ENCODE data around the gene ATP2B2. TPM values are rescaled to one million over a fixed set of nuclear protein-coding genes. Genes with fewer than 3 reads are reported as not detected.

ATP2B2 gene
- total and polyA plus RNA-seq, 9 of the 15 experiments (the other 6 are each of a cell fraction or from before 2014, with no cell fraction given): 0.06 TPM; not detected in 8

- TF ChIP-seq PTBP1 (IDR thresholded peaks at IDR 0.05; ENCODE audit: low read depth, low read length): no peak
- TF ChIP-seq, protein P1, sequence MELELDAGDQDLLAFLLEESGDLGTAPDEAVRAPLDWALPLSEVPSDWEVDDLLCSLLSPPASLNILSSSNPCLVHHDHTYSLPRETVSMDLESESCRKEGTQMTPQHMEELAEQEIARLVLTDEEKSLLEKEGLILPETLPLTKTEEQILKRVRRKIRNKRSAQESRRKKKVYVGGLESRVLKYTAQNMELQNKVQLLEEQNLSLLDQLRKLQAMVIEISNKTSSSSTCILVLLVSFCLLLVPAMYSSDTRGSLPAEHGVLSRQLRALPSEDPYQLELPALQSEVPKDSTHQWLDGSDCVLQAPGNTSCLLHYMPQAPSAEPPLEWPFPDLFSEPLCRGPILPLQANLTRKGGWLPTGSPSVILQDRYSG (tag; conservative IDR thresholded peaks at IDR 0.05; ENCODE audit: low read depth): no peak
- no peak for TF ChIP-seq ZBTB1 (CRISPR knock-in tag; IDR thresholded peaks at IDR 0.05; ENCODE audit: borderline replicate concordance, low read depth)
Observed at GRCh38 chr3:10532939-10533736, 27.8 kb upstream of the ATP2B2 start (continued).

DNA sequence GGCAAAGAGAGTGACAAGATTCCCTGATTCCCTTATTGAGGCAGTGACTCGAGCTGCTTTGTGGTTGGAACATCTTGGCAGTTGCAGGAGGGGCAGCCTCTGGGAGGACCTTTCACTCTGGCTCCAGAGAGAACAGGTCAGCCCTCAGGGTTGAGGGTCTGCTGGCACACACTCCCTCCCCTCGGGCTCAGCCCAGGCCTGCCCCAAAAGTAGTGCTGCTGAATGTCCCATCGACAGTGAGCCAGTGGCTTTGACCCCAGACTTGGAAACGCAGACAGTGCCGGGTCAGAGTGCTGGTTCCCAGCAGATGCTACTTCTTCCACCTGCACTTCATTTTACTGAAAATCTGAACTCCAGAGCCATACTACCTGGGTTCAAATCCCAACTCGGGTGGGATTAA is 25.6 kb upstream of the ATP2B2 start:
- CTCF ChIA-PET (ENCODE audit: low intra/inter-chr PET ratio): no interaction called here
- BruUV-seq (replicated peaks): no TSS peak
- no peaks in the 10 kb centered on the region for H3K36me3 ChIP-seq (ENCODE audit: control insufficient read depth, insufficient read depth, low read length)
- ATAC-seq (no peak), FAIRE-seq (no peak), DNase-seq (ENCODE audit: extremely low read depth in 1 of 4, low spot score in 3 of 4) (no peak)
- H3K4me2 ChIP-seq (ENCODE audit: insufficient read depth, low read length): no peak overlapping the region
- POLR2A ChIA-PET: no interaction called here
- H3K27me3 ChIP-seq (ENCODE audit: control insufficient read depth in 2 of 2, insufficient read depth in 2 of 2, low read length in 2 of 2): peaks cover 14 to 52% of the 10 kb centered on the region in 2 experiments
- H3K9me1 ChIP-seq (ENCODE audit: control insufficient read depth, insufficient read depth, low read length): no peaks in the 10 kb centered on the region
- 0% methylated on average over 6 of the region's 6 CpGs for WGBS (ENCODE audit: insufficient coverage, low coverage, missing lambda C conversion rate)
- H3K9me3 ChIP-seq (replicated peaks; ENCODE audit: control insufficient read depth, insufficient read depth, low read depth, low read length): no peaks in the 10 kb centered on the region
- peaks cover 6% of the 10 kb centered on the region; the same call in 1 of the 2 replicates for H4K20me1 ChIP-seq (replicated peaks; ENCODE audit: control insufficient read depth, insufficient read depth, low read length)
- TF ChIP-seq FIP1L1 (IDR thresholded peaks at IDR 0.05; ENCODE audit: low read depth, low read length, poor library complexity, severe bottlenecking) (no peak), GABPA (tag; conservative IDR thresholded peaks at IDR 0.05; ENCODE audit: low read depth) (no peak), CBX5 (IDR thresholded peaks at IDR 0.05; ENCODE audit: borderline replicate concordance, low read depth) (no peak)
- no peak overlapping the region for H3K9ac ChIP-seq (ENCODE audit: insufficient read depth in 1 of 2, low read depth in 2 of 2, low read length in 2 of 2)
- intact Hi-C loops (cut with micrococcal nuclease) (no loop called here), in situ Hi-C loops (cut with MboI) (no loop called here)
- H3K4me1 ChIP-seq (replicated peaks in 1 of 2; ENCODE audit: control insufficient read depth in 2 of 2, insufficient read depth in 2 of 2, low read length in 2 of 2): 0 out of 5 replicates have a peak, but pooled peaks cover 0 to 4% of the 10 kb centered on the region in 2 experiments
- H3K79me2 ChIP-seq (ENCODE audit: control insufficient read depth, insufficient read depth, low read length): no peaks in the 10 kb centered on the region
- H2AFZ ChIP-seq (ENCODE audit: low read depth, low read length): no peak overlapping the region
- H3K27ac ChIP-seq (ENCODE audit: extremely low read depth, low read depth, low read length): no peak overlapping the region
- no peak overlapping the region for H3K4me3 ChIP-seq
